Epidermal melanocyte (primary cell): ENCODE data around the gene HES6.
"Not testable (repeated sequence)": the region's sequence is repeated elsewhere in the genome, so short reads cannot be mapped to it uniquely, and the experiment has no call there.

ENCODE experiments used
- DNase-seq: peaks from one replicate; pipeline ENCODE4 v3.0.0; 2011; ENCODE audit warnings: low spot score; ENCODE audit not compliant: insufficient read length

HES6 gene

GRCh38 chr2:238273433-238273832, 33.6 kb upstream of the HES6 start:
- DNase-seq, result not testable (repeated sequence)

- no peak for DNase-seq
These were observed 32.3 kb upstream of the HES6 start for GRCh38 chr2:238272156-238272555.

- DNase-seq, result not testable (repeated sequence)
These were observed 31.8 kb upstream of the HES6 start for GRCh38 chr2:238271686-238272085.

DNA sequence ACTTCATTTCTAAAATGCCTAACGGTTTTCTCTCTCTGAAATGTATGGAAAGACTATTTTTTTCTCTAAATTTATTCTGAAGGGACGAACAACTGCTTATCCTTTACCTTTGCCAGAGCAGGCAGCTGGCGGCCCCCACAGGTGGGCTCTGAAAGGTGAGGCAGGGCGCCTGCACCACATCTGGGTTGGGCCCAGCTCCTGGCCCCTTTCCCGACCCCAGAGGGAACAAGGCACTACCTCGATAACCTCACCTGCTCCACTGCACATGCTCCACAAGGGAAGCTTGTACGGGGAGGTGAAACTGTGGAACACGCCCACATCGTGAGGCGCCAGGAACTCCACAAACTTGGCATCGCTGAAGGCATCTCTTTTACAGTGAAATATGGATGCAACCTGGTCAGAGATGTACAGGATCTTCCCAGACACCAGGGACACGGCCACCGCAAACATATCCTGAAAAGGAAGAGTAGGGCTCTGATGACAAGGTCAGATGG, 31.3 kb upstream of the HES6 start:
- no peak for DNase-seq

- DNase-seq, result no peak
These were observed 30.8 kb upstream of the HES6 start for GRCh38 chr2:238270606-238271005.

GRCh38 chr2:238269741-238270140, 29.9 kb upstream of the HES6 start:
- DNase-seq, result no peak

DNA sequence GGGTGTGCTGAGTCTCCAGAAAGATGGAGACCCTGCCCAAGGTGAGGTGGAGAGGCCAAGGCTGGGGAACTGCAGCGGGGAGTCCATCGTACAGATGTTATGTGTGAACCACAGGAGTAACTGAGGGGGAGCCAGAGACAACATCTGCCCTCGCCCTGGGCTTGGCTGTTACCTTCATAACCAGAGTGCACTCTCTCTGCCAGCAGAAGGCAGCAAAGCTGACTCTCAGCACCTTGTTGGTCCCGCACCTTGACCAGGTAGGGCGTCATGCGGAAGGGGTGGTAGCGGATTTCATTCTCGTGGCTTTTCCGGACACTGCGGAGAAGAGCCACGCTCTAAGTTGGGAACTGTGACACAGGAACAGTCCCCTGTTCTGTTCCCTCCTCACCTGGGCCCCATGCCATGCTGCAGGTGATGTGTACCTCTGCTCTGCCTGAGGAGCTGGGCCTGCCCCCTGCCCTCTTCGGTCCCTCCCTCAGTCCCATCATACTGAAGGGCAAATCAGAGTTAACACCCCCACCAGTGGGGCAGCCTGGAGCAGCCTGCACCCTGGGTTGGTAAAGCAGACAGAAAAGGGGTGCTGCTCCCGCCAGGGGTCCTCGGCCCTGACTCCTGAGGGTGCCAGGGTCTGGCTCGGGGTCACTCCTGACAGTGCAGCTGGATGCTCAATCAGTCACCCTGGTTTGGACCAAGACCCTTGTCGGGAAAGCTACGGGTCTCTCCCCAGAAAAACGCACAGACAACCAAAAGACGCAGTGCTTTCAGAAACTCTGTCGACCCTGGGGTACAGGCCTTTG, 28.2 kb upstream of the HES6 start:
- DNase-seq, result no peak

DNA sequence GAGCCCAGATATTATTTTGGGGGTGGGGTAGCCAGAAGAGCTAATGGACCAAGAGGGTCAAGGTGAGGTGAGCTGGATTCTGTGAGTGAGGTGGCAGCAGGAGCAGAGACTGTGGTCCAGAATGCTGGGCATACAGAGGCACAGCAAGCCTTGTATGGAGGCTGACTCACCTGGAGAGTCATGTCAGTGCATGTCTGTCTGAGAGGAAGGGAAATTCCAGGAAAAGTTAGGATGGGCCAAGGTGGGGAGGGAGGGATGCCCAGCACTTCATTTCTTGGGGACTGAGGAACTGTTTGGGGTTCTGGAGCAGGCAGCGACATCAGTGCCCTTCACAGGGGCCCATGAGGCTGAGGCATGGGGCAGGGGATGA, 27.5 kb upstream of the HES6 start:
- DNase-seq, result no peak

- no peak for DNase-seq
These were observed 25.8 kb upstream of the HES6 start for GRCh38 chr2:238265605-238266004.

- no peak for DNase-seq
These were observed 24.2 kb upstream of the HES6 start for GRCh38 chr2:238264072-238264460.

DNA sequence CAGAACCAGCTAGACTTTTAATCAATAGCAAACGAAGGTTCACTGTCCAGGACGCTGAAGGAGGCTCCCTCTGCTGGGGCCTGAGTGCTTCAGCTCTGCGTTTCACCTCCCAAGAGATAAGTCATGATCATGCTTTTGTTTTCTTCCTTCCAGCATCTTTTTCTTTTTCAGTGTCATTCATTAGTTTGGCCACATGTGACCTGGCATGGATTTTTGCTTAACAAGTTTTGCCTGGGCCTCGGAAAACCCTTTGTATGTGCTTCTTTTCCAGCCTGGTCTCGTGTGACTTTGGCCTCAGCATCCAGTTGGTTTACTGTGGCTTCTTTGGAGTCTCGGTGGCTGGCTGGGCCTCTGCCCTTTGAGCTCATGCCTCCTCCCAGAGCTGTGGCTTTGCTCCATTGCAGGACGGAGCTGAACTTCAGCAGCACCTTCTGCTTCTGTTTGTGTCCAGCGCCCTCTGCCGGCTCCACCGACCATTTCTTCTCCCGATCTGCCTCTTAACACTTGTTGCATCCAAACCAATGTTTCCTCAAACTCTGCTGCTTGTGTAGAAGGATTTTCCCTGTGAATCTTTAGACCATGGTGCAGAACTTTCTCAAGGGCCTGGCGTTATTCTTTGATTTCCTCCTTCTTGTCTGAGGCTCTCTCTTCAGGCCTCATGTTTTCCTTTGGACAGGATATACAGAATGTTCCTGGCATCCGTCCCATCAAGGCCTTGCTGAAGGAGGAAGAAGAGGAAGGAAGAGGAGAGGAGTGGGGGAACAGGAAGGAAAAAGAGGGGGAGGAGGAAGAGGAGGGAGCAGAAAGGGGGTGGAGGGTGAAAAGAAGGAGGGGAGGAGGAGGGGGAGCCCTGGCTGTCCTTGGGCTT, 23.6 kb upstream of the HES6 start:
- DNase-seq, result peak; percentile 99

DNA sequence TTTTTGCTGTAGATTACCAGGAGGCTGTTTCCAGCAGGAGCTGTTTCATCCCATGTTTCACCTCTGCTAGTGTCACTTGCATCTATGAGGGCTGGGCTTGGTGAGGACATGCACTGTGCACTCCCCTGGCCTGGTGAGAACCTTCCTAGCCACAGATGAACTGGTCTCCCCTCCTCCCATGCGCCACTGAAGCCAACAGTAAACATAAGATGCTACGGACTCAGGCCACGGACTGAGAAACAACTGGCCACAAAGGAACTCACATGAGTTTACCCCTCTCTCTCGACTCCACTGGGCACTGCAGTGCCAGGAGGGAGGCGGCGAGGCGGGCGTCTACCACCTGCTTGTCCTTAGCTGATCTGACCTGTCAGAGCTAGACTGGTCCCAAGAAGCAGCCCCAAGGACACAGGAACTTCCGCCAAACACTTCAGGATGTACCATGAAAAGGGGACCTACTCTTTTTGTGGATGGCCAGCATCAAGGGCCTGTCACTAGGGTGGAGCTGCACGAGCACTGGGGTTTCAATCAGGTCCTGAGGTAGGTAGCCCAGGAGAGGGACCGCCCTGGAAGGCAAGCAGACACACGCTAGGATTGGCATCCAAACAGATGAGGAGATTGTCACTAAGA, 22.8 kb upstream of the HES6 start:
- no peak for DNase-seq

- DNase-seq, result no peak
These were observed 22.0 kb upstream of the HES6 start for GRCh38 chr2:238261718-238262375.

DNA sequence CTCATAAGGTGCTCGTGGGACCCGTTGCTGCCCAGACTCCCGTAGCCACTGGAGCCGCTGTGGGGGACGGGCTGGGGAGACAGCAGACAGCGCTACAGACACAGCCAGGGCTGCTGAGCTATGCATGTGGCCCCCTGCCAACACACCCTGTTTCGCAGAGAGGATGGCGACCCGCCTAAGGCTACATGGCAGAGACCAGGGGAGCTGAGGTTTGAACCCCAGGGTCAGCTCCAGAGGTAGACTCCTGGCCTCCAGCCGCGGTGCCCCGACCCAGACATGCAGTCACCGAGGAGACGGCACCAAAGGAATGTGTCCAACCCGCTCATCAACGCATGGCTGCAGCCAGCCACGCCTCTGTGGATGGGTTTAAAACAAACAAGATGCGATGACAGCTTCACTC, 21.0 kb upstream of the HES6 start:
- DNase-seq, result no peak

DNA sequence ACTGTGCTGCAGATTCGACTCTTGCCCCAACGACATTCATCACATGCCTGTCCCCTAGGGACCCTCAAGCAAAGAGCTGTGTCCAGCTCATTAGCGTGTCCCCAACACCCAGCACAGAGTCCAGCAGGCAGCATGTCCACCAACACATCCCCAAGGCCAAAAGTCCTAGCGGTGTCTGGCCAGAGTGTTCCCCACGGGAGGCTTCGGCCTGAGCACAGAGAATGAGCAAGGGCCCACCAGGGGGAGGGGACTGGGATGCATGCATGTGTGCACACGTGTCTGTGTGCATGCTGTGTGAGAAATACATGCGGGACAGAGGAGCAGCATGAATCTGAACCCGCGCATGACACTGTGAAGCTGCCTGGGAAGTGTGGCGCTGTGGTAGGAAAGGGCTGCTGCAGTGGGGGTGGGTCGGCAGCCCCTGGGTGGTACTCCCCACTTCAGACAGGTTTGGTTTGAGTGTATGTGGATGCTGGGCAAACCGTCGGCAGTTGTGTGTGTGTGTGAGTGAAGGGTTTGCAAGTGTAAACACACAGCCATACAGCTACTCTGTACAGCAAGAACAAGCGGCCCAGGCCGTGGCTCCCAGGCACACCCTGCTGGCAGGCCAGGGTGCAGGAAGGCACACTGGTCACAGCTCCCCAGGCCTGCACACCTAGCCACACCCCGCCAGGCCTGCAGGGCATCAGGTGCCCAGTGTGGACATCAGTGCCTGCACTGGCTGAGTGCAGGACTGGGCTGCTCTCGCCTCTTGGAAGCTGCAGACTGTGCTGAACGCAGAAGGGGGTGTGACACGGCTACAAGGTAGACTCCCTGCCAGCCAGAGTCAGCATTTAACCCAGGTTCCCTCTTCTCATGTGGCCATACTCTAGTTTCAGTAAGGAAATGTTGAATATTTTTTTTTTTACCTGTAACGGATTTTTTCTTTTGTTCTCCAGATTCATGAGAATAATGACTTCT, 19.5 kb upstream of the HES6 start:
- DNase-seq, result no peak

GRCh38 chr2:238257786-238258700, 18.2 kb upstream of the HES6 start:
- DNase-seq, result no peak

- DNase-seq, result peak; percentile 43
These were observed 16.8 kb upstream of the HES6 start for GRCh38 chr2:238256594-238257104.

- no peak for DNase-seq
These were observed 16.3 kb upstream of the HES6 start for GRCh38 chr2:238256111-238256510.

- no peak for DNase-seq
These were observed 15.8 kb upstream of the HES6 start for GRCh38 chr2:238255636-238256035.
